ENCODE data around the gene BHLHE40.

BHLHE40 gene

GRCh38 chr3:4978966-4979427 lies 240 bp upstream of the BHLHE40 start:
- TF ChIP-seq, protein P1, sequence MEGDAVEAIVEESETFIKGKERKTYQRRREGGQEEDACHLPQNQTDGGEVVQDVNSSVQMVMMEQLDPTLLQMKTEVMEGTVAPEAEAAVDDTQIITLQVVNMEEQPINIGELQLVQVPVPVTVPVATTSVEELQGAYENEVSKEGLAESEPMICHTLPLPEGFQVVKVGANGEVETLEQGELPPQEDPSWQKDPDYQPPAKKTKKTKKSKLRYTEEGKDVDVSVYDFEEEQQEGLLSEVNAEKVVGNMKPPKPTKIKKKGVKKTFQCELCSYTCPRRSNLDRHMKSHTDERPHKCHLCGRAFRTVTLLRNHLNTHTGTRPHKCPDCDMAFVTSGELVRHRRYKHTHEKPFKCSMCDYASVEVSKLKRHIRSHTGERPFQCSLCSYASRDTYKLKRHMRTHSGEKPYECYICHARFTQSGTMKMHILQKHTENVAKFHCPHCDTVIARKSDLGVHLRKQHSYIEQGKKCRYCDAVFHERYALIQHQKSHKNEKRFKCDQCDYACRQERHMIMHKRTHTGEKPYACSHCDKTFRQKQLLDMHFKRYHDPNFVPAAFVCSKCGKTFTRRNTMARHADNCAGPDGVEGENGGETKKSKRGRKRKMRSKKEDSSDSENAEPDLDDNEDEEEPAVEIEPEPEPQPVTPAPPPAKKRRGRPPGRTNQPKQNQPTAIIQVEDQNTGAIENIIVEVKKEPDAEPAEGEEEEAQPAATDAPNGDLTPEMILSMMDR (conservative IDR thresholded peaks at IDR 0.05; ENCODE audit: control insufficient read depth, insufficient read depth, low read depth, low read length), result no peak
- DNase-seq (ENCODE audit: low read depth), result peak; percentile 99
- H3K4me3 ChIP-seq (ENCODE audit: control insufficient read depth, low read depth, low read length), result peak overlapping the region; percentile 99

DNA sequence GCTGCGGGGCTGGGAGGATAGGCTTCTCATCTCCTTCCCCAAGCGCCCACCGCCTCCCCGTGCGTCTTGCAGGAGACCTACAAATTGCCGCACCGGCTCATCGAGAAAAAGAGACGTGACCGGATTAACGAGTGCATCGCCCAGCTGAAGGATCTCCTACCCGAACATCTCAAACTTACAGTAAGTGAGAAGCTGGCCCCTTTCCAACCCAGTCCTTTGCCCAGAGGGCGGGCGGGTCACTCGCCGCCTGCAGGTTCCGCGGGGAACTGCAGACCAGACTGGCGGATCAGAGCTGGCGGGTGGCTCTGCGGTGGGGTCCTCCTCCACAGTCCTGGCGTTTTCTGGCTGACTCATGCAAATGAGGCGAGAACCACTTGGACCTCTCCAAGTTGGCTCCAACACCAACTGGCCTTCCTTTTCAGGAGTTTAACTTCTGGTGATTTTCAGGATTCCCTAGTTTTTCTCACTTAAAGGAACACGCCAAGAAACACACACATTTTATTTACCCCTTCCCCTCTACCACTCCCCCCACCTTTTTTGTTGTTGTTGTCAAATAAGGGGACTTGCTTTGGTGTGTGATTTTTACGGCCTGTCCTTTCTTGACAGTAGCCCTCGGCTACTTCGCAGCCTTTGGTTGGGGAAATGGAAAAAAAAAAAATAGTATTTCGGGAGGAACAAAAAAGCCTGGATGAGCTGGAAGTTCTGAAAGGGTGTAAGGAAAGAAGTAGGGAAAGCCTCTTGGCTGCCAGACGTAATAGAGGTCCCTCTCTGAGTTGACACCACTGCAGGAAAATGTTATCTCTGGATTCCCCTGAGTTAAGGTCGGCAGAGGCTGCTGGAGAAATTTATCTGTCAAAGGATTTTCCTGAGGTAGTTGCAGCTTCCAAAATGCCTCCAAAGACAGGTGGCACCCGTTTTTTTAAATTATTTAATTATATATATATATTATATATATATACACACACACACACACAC lies 1.3 kb downstream of the BHLHE40 start:
- TF ChIP-seq, protein P1 (conservative IDR thresholded peaks at IDR 0.05; ENCODE audit: control insufficient read depth, insufficient read depth, low read depth, low read length), result peak; percentile 88
- peak overlapping the region; percentile 99 for H3K4me3 ChIP-seq (ENCODE audit: control insufficient read depth, low read depth, low read length)
- DNase-seq (ENCODE audit: low read depth), result peak; percentile 94

- peak; percentile 57 for DNase-seq (ENCODE audit: low read depth)
- H3K4me3 ChIP-seq (ENCODE audit: control insufficient read depth, low read depth, low read length), result peak overlapping the region; percentile 99
- TF ChIP-seq, protein P1 (conservative IDR thresholded peaks at IDR 0.05; ENCODE audit: control insufficient read depth, insufficient read depth, low read depth, low read length), result no peak
Observed at GRCh38 chr3:4981294-4981664, 2.0 kb downstream of the BHLHE40 start.

- peak overlapping the region; percentile 99 for H3K4me3 ChIP-seq (ENCODE audit: control insufficient read depth, low read depth, low read length)
- DNase-seq (ENCODE audit: low read depth), result peak; percentile 88
- TF ChIP-seq, protein P1 (conservative IDR thresholded peaks at IDR 0.05; ENCODE audit: control insufficient read depth, insufficient read depth, low read depth, low read length), result peak; percentile 53
Observed at GRCh38 chr3:4981665-4982494, 2.6 kb downstream of the BHLHE40 start.

GRCh38 chr3:4982773-4983738 lies 3.8 kb downstream of the BHLHE40 start:
- peak; percentile 68 for DNase-seq (ENCODE audit: low read depth)
- TF ChIP-seq, protein P1 (conservative IDR thresholded peaks at IDR 0.05; ENCODE audit: control insufficient read depth, insufficient read depth, low read depth, low read length), result no peak
- H3K4me3 ChIP-seq (ENCODE audit: control insufficient read depth, low read depth, low read length), result peak overlapping the region; percentile 38
